OCI-LY1 (cell line): ENCODE results near the gene C1orf116.

ENCODE experiments used
- H2AFZ ChIP-seq: fragments of 200-600 bp; sonication (generic), shearing (Covaris generic); 2 replicates; pipeline ENCODE4 v1.6.0; 2014; ENCODE audit warnings: antibody characterized with exemption, mild to moderate bottlenecking, low read length
- H3F3A ChIP-seq: fragments of 200-600 bp; sonication (generic), shearing (Covaris generic); 2 replicates; pipeline ENCODE4 v1.6.0; 2014; ENCODE audit warnings: mild to moderate bottlenecking, antibody characterized with exemption, low read length, moderate library complexity; ENCODE audit not compliant: insufficient read depth
- H3K27ac ChIP-seq: fragments of 200-600 bp; sonication (generic); 2 replicates; pipeline ENCODE4 v1.5.1; 2014; ENCODE audit warnings: low read length, mixed run types, mild to moderate bottlenecking, low read depth; ENCODE audit not compliant: poor library complexity, severe bottlenecking
- H3K27me3 ChIP-seq: fragments of 200-600 bp; sonication (generic); 2 replicates; pipeline ENCODE4 v1.6.0; 2014; ENCODE audit warnings: antibody characterized with exemption, mild to moderate bottlenecking, low read length, moderate library complexity; ENCODE audit not compliant: insufficient read depth
- H3K36me3 ChIP-seq: fragments of 200-600 bp; sonication (generic); 2 replicates; pipeline ENCODE4 v1.6.1; 2014; ENCODE audit warnings: mild to moderate bottlenecking, antibody characterized with exemption, low read length, moderate library complexity, mixed read lengths; ENCODE audit not compliant: insufficient read depth
- H3K4me1 ChIP-seq: fragments of 200-600 bp; sonication (generic); 2 replicates; pipeline ENCODE4 v1.5.1; 2014; ENCODE audit warnings: mild to moderate bottlenecking, low read length, moderate library complexity; ENCODE audit not compliant: insufficient read depth, severe bottlenecking
- H3K4me2 ChIP-seq: fragments of 200-600 bp; sonication (generic), shearing (Covaris generic); 2 replicates; pipeline ENCODE4 v1.6.1; 2014; ENCODE audit warnings: low read length
- H3K4me3 ChIP-seq: fragments of 200-600 bp; sonication (generic); 2 replicates; pipeline ENCODE4 v1.5.1; 2014; ENCODE audit warnings: low read length, low read depth, mild to moderate bottlenecking, mixed read lengths; ENCODE audit not compliant: poor library complexity, severe bottlenecking
- H3K79me2 ChIP-seq: fragments of 200-600 bp; shearing (Covaris generic); 2 replicates; pipeline ENCODE4 v1.6.1; 2016; ENCODE audit warnings: mixed run types, low read length, mixed read lengths; ENCODE audit not compliant: insufficient read depth
- H3K9ac ChIP-seq: fragments of 200-600 bp; sonication (generic), shearing (Covaris generic); 2 replicates; pipeline ENCODE4 v1.6.1; 2014; ENCODE audit warnings: mild to moderate bottlenecking, low read length, mixed read lengths
- H3K9me2 ChIP-seq: fragments of 200-600 bp; sonication (generic), shearing (Covaris generic); 2 replicates; pipeline ENCODE4 v1.6.1; 2014; ENCODE audit warnings: low read depth, mild to moderate bottlenecking, low read length, mixed read lengths
- H3K9me3 ChIP-seq: fragments of 200-600 bp; shearing (Covaris generic); 2 replicates; pipeline ENCODE4 v1.6.1; 2014; ENCODE audit warnings: low read length, mixed read lengths
- H4K20me1 ChIP-seq: fragments of 200-600 bp; sonication (generic), shearing (Covaris generic); 2 replicates; pipeline ENCODE4 v1.6.0; 2016; ENCODE audit warnings: mild to moderate bottlenecking, low read length; ENCODE audit not compliant: insufficient read depth
- CTCF ChIP-seq: fragments of 200-600 bp; sonication (generic), shearing (Covaris generic); IDR thresholded peaks from 2 replicates; pipeline ENCODE4 v1.5.1; 2017; ENCODE audit warnings: mild to moderate bottlenecking, antibody characterized with exemption, low read length, moderate library complexity, mixed read lengths
- EZH2 ChIP-seq: fragments of 200-600 bp; sonication (generic), shearing (Covaris generic); IDR thresholded peaks from 2 replicates; pipeline ENCODE4 v1.8.0; 2017; ENCODE audit warnings: borderline replicate concordance, mixed run types, mild to moderate bottlenecking, antibody characterized with exemption, low read length, moderate library complexity, mixed read lengths

The C1orf116 gene

GRCh38 chr1:207058878-207059867, 26.6 kb upstream of the C1orf116 start:
- TF ChIP-seq CTCF (peak; percentile 14; the same call in 1 of the 2 replicates), EZH2 (no peak)
- Histone ChIP-seq H3K9ac (no peak overlapping the region), H2AFZ (no peak overlapping the region)

GRCh38 chr1:207058252-207058651, 25.7 kb upstream of the C1orf116 start:
- Histone ChIP-seq H3K9me3 (no peaks in the 10 kb centered on the region), H3K9ac (no peak overlapping the region), H3K9me2 (no peaks in the 10 kb centered on the region), H2AFZ (no peak overlapping the region), H3K4me3 (no peak overlapping the region), H3F3A (no peaks in the 10 kb centered on the region), H3K27me3 (no peaks in the 10 kb centered on the region), H4K20me1 (no peaks in the 10 kb centered on the region), H3K36me3 (peaks cover 11% of the 10 kb centered on the region; the same call in 1 of the 2 replicates), H3K4me1 (peaks cover 26% of the 10 kb centered on the region), H3K27ac (no peak overlapping the region), H3K4me2 (no peak overlapping the region), H3K79me2 (no peaks in the 10 kb centered on the region)
- no peak for TF ChIP-seq CTCF
- no peak for TF ChIP-seq EZH2

More at GRCh38 chr1:207058878-207059867, 26.6 kb upstream of the C1orf116 start:
- H3K27me3 ChIP-seq: no peaks in the 10 kb centered on the region
- no peak overlapping the region for H3K4me3 ChIP-seq
- H3K36me3 ChIP-seq: peaks cover 15% of the 10 kb centered on the region; the same call in 1 of the 2 replicates
- no peaks in the 10 kb centered on the region for H3K9me2 ChIP-seq
- H4K20me1 ChIP-seq: no peaks in the 10 kb centered on the region
- H3F3A ChIP-seq: no peaks in the 10 kb centered on the region
- no peak overlapping the region for H3K4me2 ChIP-seq
- H3K27ac ChIP-seq: peak overlapping the region; percentile 6
- peaks cover 17% of the 10 kb centered on the region for H3K4me1 ChIP-seq
- H3K79me2 ChIP-seq: no peaks in the 10 kb centered on the region
- H3K9me3 ChIP-seq: no peaks in the 10 kb centered on the region

GRCh38 chr1:207056673-207057072, 24.1 kb upstream of the C1orf116 start:
- H3K4me2 ChIP-seq: no peak overlapping the region
- peaks cover 35% of the 10 kb centered on the region for H3K4me1 ChIP-seq
- no peaks in the 10 kb centered on the region for H3K36me3 ChIP-seq
- H3K9ac ChIP-seq: no peak overlapping the region
- no peaks in the 10 kb centered on the region for H3K27me3 ChIP-seq
- no peak overlapping the region for H3K4me3 ChIP-seq
- H2AFZ ChIP-seq: no peak overlapping the region
- no peak overlapping the region for H3K27ac ChIP-seq
- H3K9me2 ChIP-seq: no peaks in the 10 kb centered on the region
- H3K79me2 ChIP-seq: no peaks in the 10 kb centered on the region
- TF ChIP-seq EZH2: no peak
- TF ChIP-seq CTCF: no peak
- H4K20me1 ChIP-seq: no peaks in the 10 kb centered on the region
- peaks cover 2% of the 10 kb centered on the region; the same call in 1 of the 2 replicates for H3F3A ChIP-seq
- H3K9me3 ChIP-seq: no peaks in the 10 kb centered on the region
